GM12875 (cell line): ENCODE data around the gene CISD3.
A peak's percentile ranks its signal among the peaks of the same experiment; 100 is the strongest.

Source experiments
- H3K4me3 ChIP-seq: one replicate; pipeline ENCODE4 v1.5.1; 2011; ENCODE audit warnings: low read depth, low read length, control low read depth
- CTCF ChIP-seq: IDR thresholded peaks from 2 replicates; pipeline ENCODE4 v1.5.1; 2011; ENCODE audit warnings: low read depth, mild to moderate bottlenecking, control low read depth, inconsistent platforms, low read length, moderate library complexity, borderline replicate concordance; ENCODE audit not compliant: insufficient read depth

The CISD3 gene

GRCh38 chr17:38697061-38697820, 32.9 kb upstream of the CISD3 start:
- no peak for TF ChIP-seq CTCF

GRCh38 chr17:38698760-38699159, 31.4 kb upstream of the CISD3 start:
- no peak for TF ChIP-seq CTCF

More at GRCh38 chr17:38697061-38697820, 32.9 kb upstream of the CISD3 start:
- no peak overlapping the region for H3K4me3 ChIP-seq

GRCh38 chr17:38701504-38702165, 28.5 kb upstream of the CISD3 start:
- TF ChIP-seq CTCF, result no peak
- H3K4me3 ChIP-seq, result peak overlapping the region; percentile 56

More at GRCh38 chr17:38698760-38699159, 31.4 kb upstream of the CISD3 start:
- no peak overlapping the region for H3K4me3 ChIP-seq

- peak overlapping the region; percentile 56 for H3K4me3 ChIP-seq
- 0 out of 2 replicates have a peak, but pooled peaks have one; percentile 6 for TF ChIP-seq CTCF
Measured at GRCh38 chr17:38702166-38702915, 27.8 kb upstream of the CISD3 start.

GRCh38 chr17:38702916-38703741, 27.0 kb upstream of the CISD3 start:
- H3K4me3 ChIP-seq, result peak overlapping the region; percentile 56
- TF ChIP-seq CTCF, result no peak

- TF ChIP-seq CTCF, result no peak
- peak overlapping the region; percentile 56 for H3K4me3 ChIP-seq
Measured at GRCh38 chr17:38703742-38704605, 26.2 kb upstream of the CISD3 start.
